HK-2 (cell line): Measurements from ENCODE around the gene CHRNE.
"Not testable (repeated sequence)": the region's sequence is repeated elsewhere in the genome, so short reads cannot be mapped to it uniquely, and the experiment has no call there.

ENCODE experiments used
- DNase-seq: peaks from one replicate; pipeline ENCODE4 v3.0.0-alpha.2; 2018; ENCODE audit not compliant: unreplicated experiment

Gene CHRNE

GRCh38 chr17:4906642-4907041, 3.7 kb upstream of the CHRNE start:
- not testable (repeated sequence) for DNase-seq

GRCh38 chr17:4902540-4902939, 358 bp downstream of the CHRNE start:
- DNase-seq, result no peak

- DNase-seq, result no peak
These were observed 1.1 kb downstream of the CHRNE start for GRCh38 chr17:4901648-4902344.

GRCh38 chr17:4901108-4901647, 1.7 kb downstream of the CHRNE start:
- no peak for DNase-seq

- DNase-seq, result no peak
These were observed 2.4 kb downstream of the CHRNE start for GRCh38 chr17:4900231-4901107.

- DNase-seq, result no peak
These were observed 3.3 kb downstream of the CHRNE start, which contains the start of gene C17orf107 for GRCh38 chr17:4899341-4900230. Gene C17orf107 (plus strand): TSS chr17:4899536. CDS start chr17:4899763, 227 bp downstream.

- DNase-seq, result no peak
These were observed 4.0 kb downstream of the CHRNE start for GRCh38 chr17:4898927-4899326.

- DNase-seq, result no peak
These were observed 4.5 kb downstream of the CHRNE start for GRCh38 chr17:4898351-4898750.

- DNase-seq, result no peak
These were observed 5.1 kb downstream of the CHRNE start for GRCh38 chr17:4897785-4898184.

GRCh38 chr17:4897198-4897687, 5.7 kb downstream of the CHRNE start:
- no peak for DNase-seq

GRCh38 chr17:4896332-4897197, 6.3 kb downstream of the CHRNE start:
- no peak for DNase-seq

GRCh38 chr17:4895657-4896331, 7.1 kb downstream of the CHRNE start:
- DNase-seq, result no peak

- DNase-seq, result no peak
These were observed 7.8 kb downstream of the CHRNE start for GRCh38 chr17:4895121-4895520.

GRCh38 chr17:4893721-4894560, 9.0 kb downstream of the CHRNE start:
- no peak for DNase-seq

GRCh38 chr17:4893272-4893671, 9.6 kb downstream of the CHRNE start:
- DNase-seq, result no peak

- DNase-seq, result no peak
These were observed 10.2 kb downstream of the CHRNE start for GRCh38 chr17:4892499-4893221.

GRCh38 chr17:4891411-4892410, 11.2 kb downstream of the CHRNE start:
- no peak for DNase-seq
